Panc1 (cell line): Measurements from ENCODE around the gene FRMD8. TPM values are rescaled to one million over a fixed set of nuclear protein-coding genes. Genes with fewer than 3 reads are reported as not detected.

Experiments
- ATAC-seq: fragments of 200-7000 bp; cut with Tn5 transposase; 2 replicates; pipeline ENCODE4 v1.9.1; 2020; ENCODE audit warnings: mild to moderate bottlenecking, moderate library complexity
- BruUV-seq: library from RNA; stranded (reverse); fragments of 400-500 nt; replicated peaks from 2 replicates; lab custom pipeline; 2021; lab: Mats Ljungman, UMichigan
- CTCF ChIA-PET: fragments of 300-600 bp; sonication (Branson Sonifier 250); formaldehyde crosslinking; loops from one replicate; lab custom pipeline; 2022; ENCODE audit warnings: antibody characterized with exemption; lab: Charles Lee
- POLR2A ChIA-PET: fragments of 300-600 bp; sonication (Branson Sonifier 250); formaldehyde crosslinking; loops from one replicate; lab custom pipeline; 2022; ENCODE audit warnings: antibody characterized with exemption; lab: Charles Lee
- DNase-seq: peaks from one replicate; pipeline ENCODE4 v3.0.0-alpha.2; 2010; ENCODE audit warnings: low read depth, low spot score
- H3K27ac ChIP-seq: 2 replicates; pipeline ENCODE4 v1.5.1; 2011; ENCODE audit warnings: mild to moderate bottlenecking, low read length, inconsistent platforms
- H3K27me3 ChIP-seq: fragments of 200-500 bp; sonication (Bioruptor generic); 2 replicates; pipeline ENCODE4 v1.6.0; 2014; ENCODE audit warnings: low read length, inconsistent platforms; ENCODE audit not compliant: control insufficient read depth, insufficient read depth
- H3K36me3 ChIP-seq: fragments of 200-500 bp; sonication (Bioruptor generic); 2 replicates; pipeline ENCODE4 v1.5.1; 2014; ENCODE audit warnings: inconsistent platforms, mild to moderate bottlenecking, low read length, moderate library complexity; ENCODE audit not compliant: control insufficient read depth, insufficient read depth
- H3K4me1 ChIP-seq: 2 replicates; pipeline ENCODE4 v1.5.1; 2011; ENCODE audit warnings: inconsistent platforms, mild to moderate bottlenecking, low read length, moderate library complexity; ENCODE audit not compliant: control insufficient read depth, insufficient read depth
- H3K4me3 ChIP-seq, 2 experiments: 2 replicates each; pipeline ENCODE4 v1.5.1; 2011 to 2012; ENCODE audit warnings: low read depth in 2 of 2, low read length in 2 of 2, mild to moderate bottlenecking in 2 of 2, inconsistent platforms in 1 of 2, moderate library complexity in 1 of 2
- H3K9me3 ChIP-seq: fragments of 200-500 bp; sonication (Bioruptor generic); 2 replicates; pipeline ENCODE4 v1.5.1; 2014; ENCODE audit warnings: low read depth, mild to moderate bottlenecking, inconsistent platforms, low read length, moderate library complexity; ENCODE audit not compliant: control insufficient read depth, insufficient read depth
- CTCF ChIP-seq: fragments of 450-650 bp; IDR thresholded peaks from 2 replicates; pipeline ENCODE4 v1.5.1; 2017; ENCODE audit warnings: mild to moderate bottlenecking
- POLR2AphosphoS5 ChIP-seq: IDR thresholded peaks from 2 replicates; pipeline ENCODE4 v1.6.1; 2012; ENCODE audit warnings: mild to moderate bottlenecking, low read depth, low read length, moderate library complexity
- REST ChIP-seq, 2 experiments: IDR thresholded peaks; 2 replicates each; pipeline ENCODE4 v1.6.1; 2011 to 2012; ENCODE audit warnings: low read depth in 2 of 2, control low read depth in 1 of 2, low read length in 1 of 2, mild to moderate bottlenecking in 1 of 2, moderate library complexity in 1 of 2; ENCODE audit not compliant: insufficient read depth in 1 of 2
- SIN3A ChIP-seq: IDR thresholded peaks from 2 replicates; pipeline ENCODE4 v1.6.1; 2012; ENCODE audit warnings: low read depth, mild to moderate bottlenecking, low read length, moderate library complexity, borderline replicate concordance; ENCODE audit not compliant: insufficient read depth
- TCF7L2 ChIP-seq: IDR thresholded peaks from 2 replicates; pipeline ENCODE4 v1.6.1; 2011; ENCODE audit warnings: mild to moderate bottlenecking, low read depth, low read length, inconsistent platforms
- in situ Hi-C: cut with HindIII; loops from 2 replicates; pipeline ENCODE4 v1.10.0; 2016; ENCODE audit warnings: low sequenced_read_pairs, low pct_unique_long_range_greater_than_20kb
- intact Hi-C: fragments of 100-400 bp; cut with micrococcal nuclease; formaldehyde crosslinking; loops from one replicate; pipeline ENCODE4 v1.10.0; 2022; ENCODE audit not compliant: unreplicated experiment
- total RNA-seq: library from RNA; stranded (reverse); gene quantifications from one replicate; pipeline ENCODE4 v1.2.1, GENCODE V29; 2021; ENCODE audit not compliant: unreplicated experiment

FRMD8 gene
- total RNA-seq, 1 experiment from 2014 or later, result 85.8 TPM

GRCh38 chr11:65384301-65384889 is 2.0 kb upstream of the FRMD8 start:
- H3K4me3 ChIP-seq, result no peak overlapping the region
- H3K27ac ChIP-seq, result peak overlapping the region; percentile 73
- CTCF ChIA-PET, result no interaction called here
- BruUV-seq, result no TSS peak
- H3K36me3 ChIP-seq, result no peaks in the 10 kb centered on the region; the same call in 1 of the 2 replicates
- peaks cover 60% of the 10 kb centered on the region for H3K4me1 ChIP-seq
- intact Hi-C loops (no loop called here), in situ Hi-C loops (no loop called here)
- POLR2A ChIA-PET, result no interaction called here
- ATAC-seq (no peak), DNase-seq (no peak)
- H3K27me3 ChIP-seq, result no peaks in the 10 kb centered on the region
- TF ChIP-seq REST (IDR thresholded peaks at IDR 0.05; ENCODE audit: insufficient read depth in 1 of 2, low read depth in 2 of 2, low read length in 1 of 2) (no peak), CTCF (no peak), POLR2AphosphoS5 (no peak), SIN3A (no peak), TCF7L2 (no peak)
- H3K9me3 ChIP-seq, result no peaks in the 10 kb centered on the region

- Histone ChIP-seq H3K4me1 (peaks cover 60% of the 10 kb centered on the region), H3K36me3 (no peaks in the 10 kb centered on the region; the same call in 1 of the 2 replicates), H3K27ac (peak overlapping the region; percentile 78), H3K9me3 (no peaks in the 10 kb centered on the region), H3K4me3 (peak overlapping the region in 1 of 2 experiments; percentile 5; a peak in 1 of 4 replicates), H3K27me3 (no peaks in the 10 kb centered on the region)
- intact Hi-C loops (no loop called here), in situ Hi-C loops (no loop called here)
- CTCF ChIA-PET, result no interaction called here
- DNase-seq (no peak), ATAC-seq (no peak)
- no TSS peak for BruUV-seq
- POLR2A ChIA-PET, result interaction anchor here (0.5 to 1.2 kb wide), 3 partner anchors 24 to 1356 kb away, joined by 7 to 9 read pairs (median 8); no protein-coding TSS in a partner anchor
- no peak for TF ChIP-seq CTCF
Observed at GRCh38 chr11:65388731-65389130, 2.3 kb downstream of the FRMD8 start.
